OCI-M2 (cell line): ENCODE data around the gene LTO1.
"Not testable (repeated sequence)": the region's sequence is repeated elsewhere in the genome, so short reads cannot be mapped to it uniquely, and the experiment has no call there.

Experiments used
- DNase-seq: peaks from one replicate; lab custom pipeline; 2025; ENCODE audit not compliant: unreplicated experiment; lab: John Stamatoyannopoulos, UW

The LTO1 gene

GRCh38 chr11:69636512-69637197 is 38.5 kb downstream of the LTO1 start:
- no peak for DNase-seq

GRCh38 chr11:69635804-69636511 is 39.2 kb downstream of the LTO1 start:
- no peak for DNase-seq

DNA sequence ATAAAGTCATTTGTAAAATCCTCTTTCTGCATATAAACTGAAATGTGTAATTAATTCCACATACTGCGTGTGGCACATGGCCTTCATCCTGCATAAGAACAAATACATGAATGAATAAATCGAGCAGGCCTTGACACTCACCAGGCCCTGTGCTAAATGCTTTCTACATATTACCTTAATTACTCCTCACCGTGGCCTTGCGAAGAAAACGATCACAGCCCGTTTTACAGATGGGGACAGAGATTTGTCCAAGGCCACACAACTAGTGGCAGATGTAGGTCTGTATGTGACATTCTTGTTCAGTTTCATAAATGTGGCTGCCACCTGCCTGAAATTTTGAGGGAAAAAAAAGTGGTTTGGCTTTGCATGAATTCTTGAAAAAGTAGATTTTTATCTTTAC is 40.0 kb downstream of the LTO1 start:
- DNase-seq: no peak

DNA sequence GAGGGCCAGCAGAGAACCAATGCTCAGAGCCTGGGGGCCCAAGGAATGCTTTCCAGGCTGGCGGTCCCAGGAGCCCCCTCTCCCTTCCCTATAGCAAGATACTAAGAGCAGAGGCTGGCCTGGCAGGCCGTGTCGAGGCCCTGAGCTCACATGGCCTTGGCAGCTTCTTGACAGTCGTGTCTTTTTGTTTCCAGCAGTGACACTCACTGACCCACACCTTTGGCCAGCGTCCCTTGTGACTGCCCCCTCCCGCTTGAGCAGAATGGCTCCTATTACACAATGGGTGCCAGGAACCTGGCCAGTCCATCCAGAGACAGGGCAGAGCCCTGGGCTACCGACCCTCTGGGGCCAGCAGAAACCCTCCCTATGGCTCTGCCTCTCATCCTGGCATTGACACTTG is 40.6 kb downstream of the LTO1 start:
- DNase-seq: no peak

DNA sequence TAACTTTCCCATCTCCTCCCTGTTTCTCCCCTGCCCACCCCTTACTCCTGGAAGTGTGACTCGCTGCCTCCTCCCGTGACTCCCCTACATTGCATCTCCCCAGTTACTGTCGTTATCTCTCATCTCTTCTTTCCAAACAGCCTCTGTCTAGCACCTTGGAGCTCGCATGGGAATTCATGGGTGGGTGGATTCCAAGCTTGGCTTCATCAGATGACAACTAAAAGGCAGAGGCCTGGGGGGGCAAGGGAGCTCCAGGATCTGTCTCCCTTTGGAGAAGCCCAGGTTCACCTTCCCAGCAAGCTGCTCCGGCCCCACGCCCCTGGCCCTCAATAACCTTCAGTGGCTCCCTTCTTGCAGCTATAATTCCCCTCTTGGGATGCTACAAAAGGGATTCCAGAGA is 41.1 kb downstream of the LTO1 start:
- no peak for DNase-seq

DNA sequence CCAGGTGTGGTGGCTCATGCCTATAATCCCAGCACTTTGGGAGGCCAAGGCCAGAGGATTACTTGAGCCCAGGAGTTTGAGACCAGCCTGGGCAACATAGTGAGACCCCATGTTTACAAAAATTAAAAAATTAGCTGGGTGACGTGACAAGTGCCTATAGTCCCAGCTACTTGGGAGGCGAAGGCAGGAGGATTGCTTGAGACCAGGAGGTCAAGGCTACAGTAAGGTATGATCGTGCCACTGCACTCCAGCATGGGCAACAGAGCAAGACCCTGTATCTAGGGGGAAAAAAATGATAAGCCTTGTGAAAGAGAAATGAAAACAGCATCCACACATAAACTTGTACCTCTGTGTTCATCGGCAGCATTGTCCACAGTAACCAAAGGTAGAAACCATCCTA is 42.3 kb downstream of the LTO1 start:
- no peak for DNase-seq

GRCh38 chr11:69630424-69630823 is 44.7 kb downstream of the LTO1 start:
- no peak for DNase-seq

DNA sequence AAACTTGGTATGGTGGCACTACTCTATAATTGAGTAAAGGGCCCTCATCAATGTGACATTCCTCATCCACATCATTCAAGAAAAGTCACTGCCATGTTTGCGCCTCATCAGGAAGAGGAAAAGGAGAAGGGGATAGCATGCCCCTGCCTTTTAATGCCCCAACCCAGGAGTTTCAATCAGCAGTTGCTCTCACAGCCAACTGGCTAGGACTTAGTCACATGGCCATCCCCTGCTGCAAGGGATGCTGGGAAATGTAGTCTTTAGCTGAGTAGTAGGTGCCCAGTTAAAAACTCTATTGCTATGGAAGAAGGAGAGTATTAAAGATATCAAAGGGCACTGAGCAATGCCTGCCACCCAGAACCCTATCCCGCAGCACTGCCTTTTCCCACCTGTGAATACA is 45.1 kb downstream of the LTO1 start:
- no peak for DNase-seq

GRCh38 chr11:69627551-69627950 is 47.6 kb downstream of the LTO1 start:
- DNase-seq: no peak

DNA sequence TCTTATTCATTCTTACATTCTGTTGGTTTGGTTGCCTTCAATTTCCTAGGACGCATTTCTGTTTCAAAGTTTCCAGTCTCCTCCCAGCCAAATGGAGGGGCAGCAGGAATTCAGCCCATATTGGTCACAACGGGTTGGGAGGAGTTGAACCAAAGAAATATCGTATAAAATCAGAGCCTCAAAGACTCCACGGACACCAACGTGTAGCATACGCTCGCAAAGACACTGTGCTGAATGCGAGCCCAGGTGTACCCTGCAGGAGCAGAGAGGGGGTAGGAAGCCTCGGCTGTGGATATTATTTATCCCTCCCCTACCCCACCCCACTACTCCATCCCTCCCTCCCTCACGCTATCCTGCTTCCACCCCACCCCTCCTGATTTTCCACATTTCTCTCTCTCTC is 49.7 kb downstream of the LTO1 start:
- no peak for DNase-seq

DNA sequence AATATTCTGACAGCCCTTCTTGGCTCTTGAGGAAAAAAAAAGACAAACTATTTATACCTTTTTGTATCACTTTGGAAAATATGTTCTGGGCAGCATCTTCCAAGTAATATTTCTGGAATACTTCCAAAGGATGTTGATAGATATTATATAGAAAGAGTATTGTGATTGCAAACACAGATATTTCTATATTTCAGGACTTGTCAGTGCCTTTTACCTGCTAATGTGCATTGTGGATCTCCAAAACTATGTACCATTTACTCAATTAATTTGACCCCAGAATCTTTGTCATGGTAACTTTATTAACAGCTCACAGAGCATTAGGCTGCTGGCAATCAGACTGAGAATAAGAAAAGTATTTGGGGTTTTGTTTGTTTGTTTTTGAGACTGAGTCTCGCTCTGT is 50.9 kb downstream of the LTO1 start:
- no peak for DNase-seq

DNA sequence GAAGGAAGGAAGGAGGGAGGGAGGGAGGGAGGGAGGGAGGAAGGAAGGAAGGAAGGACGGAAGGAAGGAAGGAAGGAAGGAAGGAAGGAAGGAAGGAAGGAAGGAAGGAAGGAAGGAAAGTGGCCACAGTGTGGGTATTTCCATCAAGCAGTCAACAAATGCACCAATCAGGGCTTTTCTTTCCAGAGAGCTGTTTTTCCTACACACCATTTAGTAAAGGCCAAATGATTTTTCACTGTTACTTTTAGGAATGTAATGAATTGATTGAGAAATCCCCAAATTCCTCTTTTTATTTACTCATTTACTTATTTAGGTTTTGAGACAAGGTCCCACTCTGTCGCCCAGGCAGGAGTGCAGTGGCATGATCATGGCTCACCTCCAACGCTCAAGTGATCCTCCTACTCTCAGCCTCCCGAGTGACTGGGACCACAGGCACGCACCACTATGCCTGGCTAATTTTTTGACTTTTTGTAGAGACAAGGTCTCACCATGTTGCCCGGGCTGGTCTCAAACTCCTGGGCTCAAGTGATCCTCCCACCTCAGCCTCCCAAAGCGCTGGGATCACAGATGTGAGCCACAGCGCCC is 53.0 kb downstream of the LTO1 start:
- not testable (repeated sequence) for DNase-seq

GRCh38 chr11:69620683-69621290 is 54.4 kb downstream of the LTO1 start:
- DNase-seq: no peak

GRCh38 chr11:69618237-69618636 is 56.9 kb downstream of the LTO1 start:
- DNase-seq: no peak

- DNase-seq: no peak
Measured at GRCh38 chr11:69617682-69618081, 57.5 kb downstream of the LTO1 start.

- no peak for DNase-seq
Measured at GRCh38 chr11:69617220-69617619, 57.9 kb downstream of the LTO1 start.
